Astrocyte of the cerebellum (primary cell): Measurements from ENCODE around the gene CC2D1A.

Experiments used
- DNase-seq: peaks from one replicate; pipeline ENCODE4 v3.0.0-alpha.2; 2011; ENCODE audit warnings: low read depth
- H3K4me3 ChIP-seq: 2 replicates; pipeline ENCODE4 v1.5.1; 2011; ENCODE audit warnings: mild to moderate bottlenecking, low read depth, low read length, moderate library complexity
- CTCF ChIP-seq: IDR thresholded peaks from 2 replicates; pipeline ENCODE4 v1.5.1; 2012; ENCODE audit warnings: low read length, low read depth, moderate library complexity, mild to moderate bottlenecking; ENCODE audit errors: missing control alignments
- in situ Hi-C: cut with HindIII; loops from 2 replicates; pipeline ENCODE4 v1.10.0; 2017; ENCODE audit warnings: low sequenced_read_pairs

CC2D1A gene

GRCh38 chr19:13978351-13979243 is 72.6 kb downstream of the CC2D1A start:
- no peak for DNase-seq
- in situ Hi-C loops = no loop called here
- no peak for TF ChIP-seq CTCF
- H3K4me3 ChIP-seq = no peak overlapping the region

GRCh38 chr19:13979244-13979615 is 73.2 kb downstream of the CC2D1A start:
- TF ChIP-seq CTCF = no peak
- DNase-seq = no peak
- H3K4me3 ChIP-seq = no peak overlapping the region
- in situ Hi-C loops = no loop called here

GRCh38 chr19:13979686-13980085 is 73.7 kb downstream of the CC2D1A start:
- in situ Hi-C loops = no loop called here
- no peak overlapping the region for H3K4me3 ChIP-seq

GRCh38 chr19:13980340-13980739 is 74.3 kb downstream of the CC2D1A start:
- no peak for DNase-seq
- in situ Hi-C loops = no loop called here
- no peak for TF ChIP-seq CTCF
- no peak overlapping the region for H3K4me3 ChIP-seq

More at GRCh38 chr19:13979686-13980085, 73.7 kb downstream of the CC2D1A start:
- no peak for TF ChIP-seq CTCF
- no peak for DNase-seq
